T-cell (primary cell): Measurements from ENCODE around the gene TBC1D14. TPM values are rescaled to one million over a fixed set of nuclear protein-coding genes. Genes with fewer than 3 reads are reported as not detected.

ENCODE experiments used
- ATAC-seq, 4 experiments: fragments of 200-7000 bp in 3 of 4; fragments of 150-1000 bp in 1 of 4; cut with Tn5 transposase; replicated peaks in 1 of 4; 1 replicate in 3 of 4; 2 replicates in 1 of 4; pipeline ENCODE4 v1.10.0; 2021; ENCODE audit warnings: moderate library complexity in 3 of 4, mild to moderate bottlenecking in 2 of 4, moderate number of reproducible peaks in 1 of 4
- CTCF ChIA-PET, 2 donors: fragments of 300-600 bp; sonication (Branson Sonifier 250); formaldehyde crosslinking; loops; one replicate each; lab custom pipeline; 2022; ENCODE audit warnings: antibody characterized with exemption in 2 of 2; lab: Charles Lee
- POLR2A ChIA-PET, 2 donors: fragments of 300-600 bp; sonication (Branson Sonifier 250); formaldehyde crosslinking; loops; one replicate each; lab custom pipeline; 2022; ENCODE audit warnings: antibody characterized with exemption in 2 of 2; lab: Charles Lee
- DNase-seq, 35 experiments: peaks; one replicate each; pipeline versions ENCODE4 v3.0.0 to v3.0.0-alpha.2; 2013 to 2023
- H3K27ac ChIP-seq: one replicate; pipeline ENCODE4 v1.5.1; 2013; ENCODE audit warnings: low read length
- H3K27me3 ChIP-seq, 2 experiments: replicated peaks in 1 of 2; 1 replicate in 1 of 2; 2 replicates in 1 of 2; pipeline versions ENCODE4 v1.6.1 to v1.7.0; 2013; ENCODE audit warnings: low read length in 1 of 2, mixed read lengths in 1 of 2; ENCODE audit not compliant: control insufficient read depth in 2 of 2, insufficient read depth in 2 of 2; ENCODE audit errors: extremely low read depth in 1 of 2
- H3K36me3 ChIP-seq, 2 donors: 1 replicate in 1 of 2; 2 replicates in 1 of 2; pipeline versions ENCODE4 v1.6.1 to v1.7.0; 2013; ENCODE audit warnings: low read length in 1 of 2; ENCODE audit not compliant: control insufficient read depth in 2 of 2, insufficient read depth in 1 of 2; ENCODE audit errors: extremely low read depth in 1 of 2
- H3K4me1 ChIP-seq, 2 experiments: 1 replicate in 1 of 2; 2 replicates in 1 of 2; pipeline versions ENCODE4 v1.6.1 to v1.7.0; 2013; ENCODE audit warnings: low read length in 2 of 2, mixed read lengths in 1 of 2; ENCODE audit not compliant: insufficient read depth in 2 of 2, control insufficient read depth in 1 of 2; ENCODE audit errors: extremely low read depth in 1 of 2
- H3K4me3 ChIP-seq, 2 donors: 1 replicate in 1 of 2; 2 replicates in 1 of 2; pipeline versions ENCODE4 v1.5.1 to v1.7.0; 2013; ENCODE audit warnings: mild to moderate bottlenecking in 2 of 2, low read length in 1 of 2, moderate library complexity in 1 of 2; ENCODE audit not compliant: control insufficient read depth in 1 of 2; ENCODE audit errors: extremely low read depth in 1 of 2
- H3K9me3 ChIP-seq: 2 replicates; pipeline ENCODE4 v1.7.0; 2013
- H3K27ac Mint-ChIP-seq, 2 donors: one replicate each; pipeline ENCODE4 v1.8.0; 2020 to 2021; ENCODE audit warnings: mild to moderate bottlenecking in 2 of 2, mixed read lengths in 2 of 2
- H3K27me3 Mint-ChIP-seq, 2 donors: one replicate each; pipeline ENCODE4 v1.8.0; 2021 to 2022; ENCODE audit warnings: mixed read lengths in 2 of 2
- H3K36me3 Mint-ChIP-seq: one replicate; pipeline ENCODE4 v1.8.0; 2021; ENCODE audit warnings: mixed read lengths
- H3K4me1 Mint-ChIP-seq, 3 donors: one replicate each; pipeline ENCODE4 v1.8.0; 2020 to 2022; ENCODE audit warnings: mixed read lengths in 3 of 3, mild to moderate bottlenecking in 1 of 3
- H3K4me3 Mint-ChIP-seq, 3 donors: one replicate each; pipeline ENCODE4 v1.8.0; 2020 to 2022; ENCODE audit warnings: mild to moderate bottlenecking in 3 of 3, mixed read lengths in 3 of 3, moderate library complexity in 3 of 3
- H3K9me3 Mint-ChIP-seq, 3 donors: one replicate each; pipeline ENCODE4 v1.8.0; 2020 to 2022; ENCODE audit warnings: mixed read lengths in 3 of 3
- WGBS: methylation state at CpG from one replicate; pipeline ENCODE4 v1.1.5; 2013; ENCODE audit warnings: missing lambda C conversion rate; ENCODE audit not compliant: insufficient coverage; 5-methylcytosine and 5-hydroxymethylcytosine counted together
- total RNA-seq, 35 experiments: library from RNA in 6 of 35; stranded (reverse) in 6 of 35; fragments of 120-200 nt in 1 of 35; gene quantifications; one replicate each; pipeline versions ENCODE4 v1.2.1 to v1.2.4 and lab custom pipeline; 2013 to 2026

TBC1D14 gene
- total RNA-seq, 5 donors from 2014 or later (not counting 1 experiment from before 2014, with no cell fraction given) = 44.2 to 73.8 (median 62.3) TPM

DNA sequence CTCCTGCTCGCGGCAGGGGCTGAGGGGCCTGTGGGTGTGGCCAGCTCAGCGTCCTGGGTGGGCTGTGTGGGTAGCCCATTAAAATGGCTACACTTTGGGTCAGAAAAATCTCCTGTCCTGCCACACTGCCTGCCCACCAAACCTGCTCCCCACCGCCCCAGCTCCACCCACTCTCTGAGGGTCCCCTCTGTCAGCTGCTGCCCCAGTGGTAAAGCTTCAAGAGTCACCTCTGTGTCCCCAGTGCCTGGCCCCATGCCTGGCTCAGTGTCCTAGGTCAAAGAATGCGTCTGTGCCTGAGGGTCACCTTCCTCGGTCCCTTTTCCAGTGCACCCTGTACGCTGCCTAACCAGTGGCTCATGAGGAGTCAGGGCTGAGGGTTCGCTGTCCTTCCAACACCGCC lies 108.7 kb downstream of the TBC1D14 start:
- no peak overlapping the region for H3K4me3 Mint-ChIP-seq
- H3K9me3 ChIP-seq = no peaks in the 10 kb centered on the region
- DNase-seq (no peak), ATAC-seq (no peak)
- H3K27ac ChIP-seq = no peak overlapping the region
- no peak overlapping the region for H3K27ac Mint-ChIP-seq
- no peaks in the 10 kb centered on the region for H3K27me3 Mint-ChIP-seq
- H3K27me3 ChIP-seq = no peaks in the 10 kb centered on the region
- POLR2A ChIA-PET = interaction anchor here in 1 of 2 donors (0.6 kb wide), 1 partner anchor 24 kb away, joined by 3 read pairs; no protein-coding TSS in a partner anchor
- peaks cover 50% of the 10 kb centered on the region for H3K36me3 Mint-ChIP-seq
- no peak overlapping the region for H3K4me3 ChIP-seq
- peaks cover 0 to 5% (median 0%) of the 10 kb centered on the region in 3 donors for H3K4me1 Mint-ChIP-seq
- peaks cover 28 to 82% of the 10 kb centered on the region in 2 donors for H3K36me3 ChIP-seq
- no peaks in the 10 kb centered on the region for H3K4me1 ChIP-seq
- 99% methylated on average over 6 of the region's 9 CpGs for WGBS
- CTCF ChIA-PET = no interaction called here
- H3K9me3 Mint-ChIP-seq = no peaks in the 10 kb centered on the region

DNA sequence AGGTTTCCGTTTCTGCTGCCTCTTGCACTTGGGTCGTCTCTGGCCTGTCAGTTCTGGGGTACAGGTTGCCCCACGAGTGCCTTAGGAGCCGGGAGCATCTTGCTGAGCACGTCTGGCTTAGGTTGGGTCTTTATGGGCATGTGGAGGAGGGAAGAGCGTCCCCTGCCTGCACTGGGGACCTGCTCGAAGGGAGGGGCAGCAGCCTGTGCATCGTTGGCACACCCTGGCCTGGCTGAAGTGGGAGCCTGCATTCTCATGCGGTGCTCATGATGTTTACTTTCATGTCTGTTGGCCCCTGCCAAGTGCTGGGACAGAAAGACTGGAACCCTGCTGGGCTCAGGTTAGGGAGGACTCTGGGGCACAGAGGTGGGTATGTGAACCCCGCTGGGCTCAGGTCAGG lies 109.7 kb downstream of the TBC1D14 start:
- ChIA-PET CTCF (no interaction called here), POLR2A (no interaction called here)
- Histone ChIP-seq H3K27ac (no peak overlapping the region), H3K4me3 (no peak overlapping the region), H3K4me1 (no peaks in the 10 kb centered on the region), H3K9me3 (no peaks in the 10 kb centered on the region), H3K36me3 (peaks cover 28 to 85% of the 10 kb centered on the region in 2 donors), H3K27me3 (no peaks in the 10 kb centered on the region)
- no peaks in the 10 kb centered on the region for H3K27me3 Mint-ChIP-seq
- no peaks in the 10 kb centered on the region for H3K9me3 Mint-ChIP-seq
- peaks cover 0 to 5% (median 0%) of the 10 kb centered on the region in 3 donors for H3K4me1 Mint-ChIP-seq
- ATAC-seq = no peak
- 96% methylated on average over 9 of the region's 10 CpGs for WGBS
- peaks cover 43% of the 10 kb centered on the region for H3K36me3 Mint-ChIP-seq
- H3K4me3 Mint-ChIP-seq = no peak overlapping the region
- no peak for DNase-seq
- no peak overlapping the region for H3K27ac Mint-ChIP-seq

DNA sequence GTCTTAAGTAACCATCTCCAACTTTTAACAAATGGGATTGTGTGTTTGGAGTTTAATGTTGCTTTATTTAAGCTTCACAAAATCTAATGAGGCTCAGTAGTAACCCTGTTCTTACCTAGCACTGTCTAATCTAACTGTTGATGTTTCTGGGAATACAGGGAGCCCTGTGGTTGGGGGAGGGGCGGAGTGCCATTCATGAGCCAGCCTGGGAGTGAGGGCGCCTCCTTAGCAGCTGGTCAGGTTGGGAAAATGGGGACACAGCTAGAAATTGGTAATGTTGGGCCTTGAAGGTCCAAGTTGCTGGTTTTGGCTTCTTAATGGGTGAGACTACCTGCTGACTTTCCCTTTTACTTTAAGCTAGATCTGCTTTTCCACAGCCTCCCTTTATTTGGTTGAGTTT lies 110.7 kb downstream of the TBC1D14 start:
- Histone ChIP-seq H3K27ac (no peak overlapping the region), H3K9me3 (no peaks in the 10 kb centered on the region), H3K4me3 (no peak overlapping the region), H3K4me1 (no peaks in the 10 kb centered on the region), H3K27me3 (no peaks in the 10 kb centered on the region), H3K36me3 (peaks cover 30 to 86% of the 10 kb centered on the region in 2 donors)
- Mint-ChIP-seq H3K9me3 (no peaks in the 10 kb centered on the region), H3K36me3 (peaks cover 34% of the 10 kb centered on the region), H3K4me3 (no peak overlapping the region), H3K27ac (no peak overlapping the region), H3K4me1 (no peaks in the 10 kb centered on the region), H3K27me3 (no peaks in the 10 kb centered on the region)
- ChIA-PET CTCF (interaction anchor here in 1 of 2 donors (0.7 to 0.8 kb wide), 2 partner anchors 81 to 330 kb away, joined by 3 read pairs; no protein-coding TSS in a partner anchor), POLR2A (interaction anchor here in 1 of 2 donors (0.6 kb wide), 1 partner anchor 36 kb away, joined by 3 read pairs; no protein-coding TSS in a partner anchor)
- 100% methylated on average over 1 of the region's 2 CpGs for WGBS
- ATAC-seq (no peak), DNase-seq (no peak)

DNA sequence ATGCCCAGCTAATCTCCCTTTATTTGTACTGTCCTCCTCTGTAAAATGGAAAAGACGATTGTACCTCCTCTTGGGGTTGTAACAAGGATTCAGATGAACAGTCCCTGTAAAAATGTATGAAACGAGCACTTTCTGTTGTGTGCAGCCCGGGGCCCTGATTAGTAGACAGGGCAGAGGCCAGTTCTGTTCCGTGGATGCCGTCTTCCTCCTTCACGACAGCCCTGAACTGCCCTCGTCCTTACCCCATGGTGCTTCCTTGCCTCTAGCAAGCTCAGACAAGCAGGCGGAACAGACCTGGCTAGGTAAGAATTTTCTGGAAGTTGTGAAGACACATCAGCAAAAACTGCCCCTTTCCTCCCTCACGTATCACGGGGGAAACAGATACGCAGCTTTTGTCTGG lies 111.2 kb downstream of the TBC1D14 start:
- DNase-seq (no peak), ATAC-seq (no peak)
- Mint-ChIP-seq H3K27ac (peak overlapping the region in 1 of 2 donors; percentile 59), H3K27me3 (no peaks in the 10 kb centered on the region), H3K36me3 (peaks cover 32% of the 10 kb centered on the region), H3K9me3 (no peaks in the 10 kb centered on the region), H3K4me3 (no peak overlapping the region), H3K4me1 (no peaks in the 10 kb centered on the region)
- Histone ChIP-seq H3K36me3 (peaks cover 31 to 84% of the 10 kb centered on the region in 2 donors), H3K27me3 (no peaks in the 10 kb centered on the region), H3K9me3 (no peaks in the 10 kb centered on the region), H3K27ac (no peak overlapping the region), H3K4me3 (no peak overlapping the region), H3K4me1 (peaks cover 0 to 3% of the 10 kb centered on the region in 2 experiments)
- WGBS = 100% methylated on average over 6 of the region's 11 CpGs
- ChIA-PET CTCF (interaction anchor here in 1 of 2 donors (0.8 kb wide), 1 partner anchor 81 kb away, joined by 3 read pairs; no protein-coding TSS in a partner anchor), POLR2A (interaction anchor here in 1 of 2 donors (0.5 to 0.6 kb wide), 2 partner anchors 36 to 145 kb away, joined by 3 read pairs; no protein-coding TSS in a partner anchor)

DNA sequence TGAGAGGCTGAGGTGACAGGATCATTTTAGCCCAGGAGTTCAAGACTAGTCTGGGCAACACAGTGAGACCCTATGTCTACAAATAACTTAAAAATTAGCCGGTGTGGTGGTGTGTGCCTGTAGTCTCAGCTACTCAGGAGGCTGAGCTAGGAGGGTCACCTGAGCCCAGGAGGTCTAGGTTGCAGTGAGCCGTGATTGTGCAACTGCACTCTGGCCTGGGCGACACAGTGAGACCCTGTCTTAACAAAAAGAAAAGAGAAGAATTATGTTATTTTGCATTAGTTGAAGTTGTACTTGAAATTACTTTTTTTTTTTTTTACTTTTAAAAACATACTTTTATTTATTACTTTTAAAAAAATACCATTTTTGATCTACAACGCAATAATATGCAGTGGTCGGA lies 111.7 kb downstream of the TBC1D14 start:
- CTCF ChIA-PET = no interaction called here
- H3K36me3 Mint-ChIP-seq = peaks cover 32% of the 10 kb centered on the region
- H3K9me3 Mint-ChIP-seq = no peaks in the 10 kb centered on the region
- H3K4me3 ChIP-seq = no peak overlapping the region
- peaks cover 0 to 3% of the 10 kb centered on the region in 2 experiments for H3K4me1 ChIP-seq
- peaks cover 31 to 80% of the 10 kb centered on the region in 2 donors for H3K36me3 ChIP-seq
- H3K27ac ChIP-seq = no peak overlapping the region
- no peaks in the 10 kb centered on the region for H3K27me3 ChIP-seq
- no peak overlapping the region for H3K4me3 Mint-ChIP-seq
- H3K4me1 Mint-ChIP-seq = no peaks in the 10 kb centered on the region
- no CpG with 5 or more reads among the region's 5 CpGs for WGBS
- H3K27me3 Mint-ChIP-seq = no peaks in the 10 kb centered on the region
- POLR2A ChIA-PET = interaction anchor here in 1 of 2 donors (0.5 kb wide), 1 partner anchor 145 kb away, joined by 3 read pairs; no protein-coding TSS in a partner anchor
- no peaks in the 10 kb centered on the region for H3K9me3 ChIP-seq
- ATAC-seq (no peak), DNase-seq (no peak)
- H3K27ac Mint-ChIP-seq = no peak overlapping the region

DNA sequence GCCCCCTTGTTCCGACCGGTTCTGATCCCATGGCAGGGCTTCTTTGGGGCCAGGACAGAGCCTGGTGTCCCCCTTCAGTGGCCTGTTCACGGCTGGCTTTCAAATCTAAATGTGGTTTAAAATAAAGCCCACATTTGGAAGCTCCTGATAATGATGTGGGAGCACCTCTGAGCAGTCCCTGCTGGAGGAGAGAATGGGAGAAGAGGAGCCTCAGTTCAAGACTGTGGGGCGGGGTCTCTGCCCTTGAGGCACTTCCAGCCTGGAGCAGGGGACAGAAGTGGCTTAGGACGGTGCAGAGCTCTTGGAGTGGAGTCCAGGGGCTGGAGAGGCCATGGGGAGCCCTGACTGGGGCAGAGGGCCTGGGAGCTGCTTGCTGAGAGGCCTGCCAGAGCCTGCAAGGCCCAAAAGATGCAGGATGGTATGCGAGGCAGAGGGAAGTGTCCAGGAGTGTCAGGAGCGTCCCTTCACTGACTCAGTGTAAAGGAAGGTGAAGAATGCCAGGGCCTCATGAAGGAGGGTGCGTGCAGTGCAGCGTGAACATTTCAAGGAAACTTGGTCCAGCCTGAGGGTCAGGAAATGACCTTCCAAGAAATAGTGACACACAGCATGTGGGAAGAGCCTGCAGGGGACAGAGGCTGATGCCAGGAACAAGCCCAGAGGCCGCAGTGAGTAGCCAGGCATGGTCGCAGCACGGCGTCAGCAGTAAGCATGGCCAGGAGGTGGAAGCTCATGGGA lies 112.5 kb downstream of the TBC1D14 start:
- no peaks in the 10 kb centered on the region for H3K27me3 Mint-ChIP-seq
- Histone ChIP-seq H3K36me3 (peaks cover 31 to 80% of the 10 kb centered on the region in 2 donors), H3K4me1 (peaks cover 0 to 3% of the 10 kb centered on the region in 2 experiments), H3K27ac (no peak overlapping the region), H3K9me3 (no peaks in the 10 kb centered on the region), H3K4me3 (no peak overlapping the region), H3K27me3 (no peaks in the 10 kb centered on the region)
- DNase-seq (no peak), ATAC-seq (no peak)
- ChIA-PET CTCF (no interaction called here), POLR2A (no interaction called here)
- H3K27ac Mint-ChIP-seq = no peak overlapping the region
- peaks cover 36% of the 10 kb centered on the region for H3K36me3 Mint-ChIP-seq
- no peak overlapping the region for H3K4me3 Mint-ChIP-seq
- no peaks in the 10 kb centered on the region for H3K4me1 Mint-ChIP-seq
- 94% methylated on average over 13 of the region's 13 CpGs for WGBS
- no peaks in the 10 kb centered on the region for H3K9me3 Mint-ChIP-seq
